Activated naive CD4-positive, alpha-beta T cell treated with anti-CD3 and anti-CD28 coated beads, Interleukin-2, amount 10 ng/mL, durations not matched to agents 7 days and 5 days (primary cell): Measurements from ENCODE around the gene MOB1B.

ENCODE experiments used
- CTCF ChIA-PET: fragments of 350-600 bp; sonication (Branson Sonifier 250); formaldehyde crosslinking; loops from one replicate; lab custom pipeline; 2021; ENCODE audit warnings: antibody characterized with exemption; lab: Charles Lee
- DNase-seq: peaks from one replicate; pipeline ENCODE4 v3.0.0-alpha.2; 2020
- H3K27ac Mint-ChIP-seq: one replicate; pipeline ENCODE4 v1.8.0; 2021; ENCODE audit warnings: mild to moderate bottlenecking, moderate library complexity, mixed read lengths
- H3K27me3 Mint-ChIP-seq: one replicate; pipeline ENCODE4 v1.8.0; 2021; ENCODE audit warnings: mild to moderate bottlenecking, mixed read lengths
- H3K36me3 Mint-ChIP-seq: one replicate; pipeline ENCODE4 v1.8.0; 2021; ENCODE audit warnings: mixed read lengths
- H3K4me1 Mint-ChIP-seq: one replicate; pipeline ENCODE4 v1.8.0; 2021; ENCODE audit warnings: mixed read lengths
- H3K4me3 Mint-ChIP-seq: one replicate; pipeline ENCODE4 v1.8.0; 2021; ENCODE audit warnings: mild to moderate bottlenecking, moderate library complexity, mixed read lengths
- H3K9me3 Mint-ChIP-seq: one replicate; pipeline ENCODE4 v1.8.0; 2021; ENCODE audit warnings: mixed read lengths

MOB1B gene

DNA sequence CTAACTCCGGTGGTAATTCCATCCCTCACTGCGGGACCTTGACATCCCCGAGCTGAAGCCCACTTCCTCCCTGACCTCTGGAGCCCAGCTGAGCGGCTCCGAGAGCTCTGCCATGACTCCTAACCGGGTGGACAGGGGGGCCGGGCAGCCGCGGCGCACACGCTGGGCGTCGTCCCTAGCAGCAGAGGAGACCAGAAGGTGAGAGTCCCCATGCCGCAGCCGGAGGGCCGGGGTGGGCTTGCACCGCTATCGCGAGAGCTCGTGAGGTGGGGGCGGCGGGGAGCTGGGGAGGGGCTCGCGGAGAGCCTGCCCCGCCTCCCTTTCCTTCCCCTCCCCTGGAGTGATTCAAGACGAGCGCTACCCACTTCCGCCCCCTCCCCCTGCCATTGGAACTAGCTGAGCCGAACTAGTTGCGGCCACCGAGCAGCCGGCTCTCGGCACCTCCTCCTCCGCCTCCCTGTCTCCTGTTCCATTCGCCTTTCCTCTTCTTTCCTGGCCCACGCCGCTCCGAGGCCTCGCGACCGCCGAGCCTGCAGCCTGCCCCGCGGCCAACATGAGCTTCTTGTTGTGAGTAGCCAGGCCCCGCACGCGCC is at the start of gene MOB1B:
Gene MOB1B, plus strand, starts transcription at position 386 of the 593 bp plus-strand sequence. Its CDS starts 168 bp downstream, at position 554.
- peaks cover 23% of the 10 kb centered on the region for H3K36me3 Mint-ChIP-seq
- peaks cover 29% of the 10 kb centered on the region for H3K4me1 Mint-ChIP-seq
- DNase-seq = peak; percentile 93
- peak within 1 kb of the TSS; percentile 90 for H3K27ac Mint-ChIP-seq
- CTCF ChIA-PET = interaction anchor here (0.8 to 1.7 kb wide), 6 partner anchors 17 to 165 kb away, joined by 3 to 13 read pairs (median 3); no protein-coding TSS in a partner anchor
- peak within 1 kb of the TSS; percentile 98 for H3K4me3 Mint-ChIP-seq
- no peaks in the 10 kb centered on the region for H3K9me3 Mint-ChIP-seq
- H3K27me3 Mint-ChIP-seq = no peaks in the 10 kb centered on the region

- DNase-seq = no peak
- H3K4me1 Mint-ChIP-seq = peaks cover 5% of the 10 kb centered on the region
Observed at GRCh38 chr4:70855464-70855863, 46.7 kb upstream of the MOB1B start.

DNA sequence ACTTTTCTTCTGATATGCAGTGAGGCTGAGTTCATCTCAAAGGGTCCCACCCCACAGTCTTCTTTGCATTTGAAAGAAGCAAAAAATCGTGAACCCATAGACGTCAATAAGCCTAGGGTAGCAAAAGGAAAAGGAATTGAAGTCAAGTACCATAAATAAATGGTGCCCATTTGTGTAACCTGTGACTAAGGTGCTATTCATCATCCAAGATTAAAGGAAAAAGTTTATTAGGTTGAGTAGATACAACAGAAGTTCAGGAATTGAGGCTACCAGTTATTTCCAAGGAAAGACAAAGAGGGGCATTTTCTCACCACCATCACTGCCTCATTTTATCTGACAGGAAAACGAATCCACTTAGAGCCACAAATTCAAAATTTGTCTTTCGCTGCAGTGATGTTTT is 43.7 kb upstream of the MOB1B start:
- no peak overlapping the region for H3K4me3 Mint-ChIP-seq
- no peaks in the 10 kb centered on the region for H3K36me3 Mint-ChIP-seq
- DNase-seq = no peak
- H3K9me3 Mint-ChIP-seq = no peaks in the 10 kb centered on the region
- H3K27ac Mint-ChIP-seq = no peak overlapping the region
- peaks cover 11% of the 10 kb centered on the region for H3K4me1 Mint-ChIP-seq
- no peaks in the 10 kb centered on the region for H3K27me3 Mint-ChIP-seq
- CTCF ChIA-PET = no interaction called here

More at GRCh38 chr4:70855464-70855863, 46.7 kb upstream of the MOB1B start:
- CTCF ChIA-PET = no interaction called here
- no peaks in the 10 kb centered on the region for H3K9me3 Mint-ChIP-seq
- no peaks in the 10 kb centered on the region for H3K27me3 Mint-ChIP-seq
- no peak overlapping the region for H3K27ac Mint-ChIP-seq
- H3K36me3 Mint-ChIP-seq = no peaks in the 10 kb centered on the region
- no peak overlapping the region for H3K4me3 Mint-ChIP-seq

DNA sequence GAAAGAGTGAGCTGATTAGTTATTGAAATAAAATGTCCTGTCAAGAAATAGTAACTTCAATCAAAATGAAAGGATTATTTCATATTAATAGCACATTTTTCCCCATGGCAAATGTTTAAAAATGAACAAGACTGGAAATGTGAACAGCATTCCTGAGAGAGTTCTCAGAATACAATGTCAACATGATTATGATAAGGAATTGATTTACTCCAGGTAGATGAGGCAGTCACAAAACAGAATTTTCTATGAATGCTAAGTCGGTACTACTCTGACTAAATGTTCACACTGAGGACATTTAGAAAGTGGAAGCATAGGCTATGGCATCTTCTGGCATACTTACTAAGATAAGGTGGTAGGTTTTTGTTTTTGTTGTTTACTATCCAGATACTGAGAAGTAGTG is 43.1 kb upstream of the MOB1B start:
- H3K4me1 Mint-ChIP-seq = peaks cover 16% of the 10 kb centered on the region
- no peak for DNase-seq
- H3K36me3 Mint-ChIP-seq = no peaks in the 10 kb centered on the region
- no peak overlapping the region for H3K27ac Mint-ChIP-seq
- no peaks in the 10 kb centered on the region for H3K9me3 Mint-ChIP-seq
- CTCF ChIA-PET = no interaction called here
- no peaks in the 10 kb centered on the region for H3K27me3 Mint-ChIP-seq
- H3K4me3 Mint-ChIP-seq = no peak overlapping the region

GRCh38 chr4:70863099-70863790 is 38.9 kb upstream of the MOB1B start:
- Mint-ChIP-seq H3K27me3 (no peaks in the 10 kb centered on the region), H3K4me1 (peaks cover 11% of the 10 kb centered on the region), H3K9me3 (no peaks in the 10 kb centered on the region), H3K4me3 (no peak overlapping the region), H3K36me3 (no peaks in the 10 kb centered on the region), H3K27ac (no peak overlapping the region)
- CTCF ChIA-PET = no interaction called here
- no peak for DNase-seq

DNA sequence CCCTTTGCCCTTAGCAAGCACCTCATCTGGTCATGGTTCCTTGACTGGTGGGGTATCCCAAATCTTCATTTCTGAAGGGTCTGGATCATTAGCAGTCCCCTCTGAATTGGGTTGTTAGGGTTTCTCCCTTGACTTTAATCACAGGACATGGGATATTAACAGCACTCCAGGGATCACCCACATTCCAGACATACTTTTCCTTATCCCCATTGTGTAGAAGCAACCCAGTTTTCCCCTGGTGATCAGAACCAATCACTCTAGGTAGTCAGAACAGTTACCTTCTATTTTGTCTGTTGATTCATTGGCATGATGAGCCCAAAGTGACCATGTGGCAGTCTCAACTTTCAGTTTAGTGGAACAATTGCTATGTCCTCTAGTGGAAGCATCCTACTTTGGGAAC is 33.4 kb upstream of the MOB1B start:
- Mint-ChIP-seq H3K27me3 (no peaks in the 10 kb centered on the region), H3K27ac (no peak overlapping the region), H3K36me3 (no peaks in the 10 kb centered on the region), H3K4me3 (no peak overlapping the region), H3K9me3 (no peaks in the 10 kb centered on the region), H3K4me1 (peaks cover 1% of the 10 kb centered on the region)
- no peak for DNase-seq
- CTCF ChIA-PET = no interaction called here

GRCh38 chr4:70873216-70873615 is 29.0 kb upstream of the MOB1B start:
- DNase-seq = no peak
- Mint-ChIP-seq H3K27me3 (peaks cover 3% of the 10 kb centered on the region), H3K4me1 (no peaks in the 10 kb centered on the region), H3K36me3 (no peaks in the 10 kb centered on the region), H3K9me3 (no peaks in the 10 kb centered on the region), H3K27ac (no peak overlapping the region), H3K4me3 (no peak overlapping the region)
- CTCF ChIA-PET = no interaction called here

GRCh38 chr4:70874268-70875156 is 27.7 kb upstream of the MOB1B start:
- CTCF ChIA-PET = no interaction called here
- Mint-ChIP-seq H3K27me3 (peaks cover 8% of the 10 kb centered on the region), H3K4me1 (no peaks in the 10 kb centered on the region), H3K9me3 (no peaks in the 10 kb centered on the region), H3K36me3 (no peaks in the 10 kb centered on the region), H3K4me3 (no peak overlapping the region), H3K27ac (no peak overlapping the region)
- DNase-seq = no peak

GRCh38 chr4:70877556-70877955 is 24.6 kb upstream of the MOB1B start:
- CTCF ChIA-PET = interaction anchor here (0.7 kb wide), 1 partner anchor 692 kb away, joined by 3 read pairs; no protein-coding TSS in a partner anchor
- H3K4me3 Mint-ChIP-seq = no peak overlapping the region
- peaks cover 8% of the 10 kb centered on the region for H3K27me3 Mint-ChIP-seq
- H3K9me3 Mint-ChIP-seq = no peaks in the 10 kb centered on the region
- no peaks in the 10 kb centered on the region for H3K36me3 Mint-ChIP-seq
- H3K27ac Mint-ChIP-seq = no peak overlapping the region
- DNase-seq = no peak
- no peaks in the 10 kb centered on the region for H3K4me1 Mint-ChIP-seq

DNA sequence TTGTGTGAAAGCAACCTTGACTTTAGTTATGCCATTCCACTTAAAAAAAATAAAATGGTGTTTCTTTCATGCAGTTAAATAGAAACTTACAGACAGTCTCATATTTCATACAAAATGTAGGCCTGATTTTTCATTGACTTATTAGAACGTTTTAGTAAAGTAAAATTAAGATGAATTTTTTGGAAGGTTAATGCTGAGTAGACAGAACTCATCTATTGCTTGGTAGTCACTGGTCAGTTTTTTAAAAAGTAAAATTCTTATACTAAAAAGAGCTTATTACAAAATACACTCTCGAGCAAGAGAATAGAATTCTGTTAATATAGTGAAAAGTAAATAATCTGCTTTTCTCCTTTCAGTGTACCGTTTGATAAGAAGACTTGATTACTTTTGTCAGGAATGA is 21.4 kb upstream of the MOB1B start:
- no peaks in the 10 kb centered on the region for H3K36me3 Mint-ChIP-seq
- no peak overlapping the region for H3K4me3 Mint-ChIP-seq
- no peaks in the 10 kb centered on the region for H3K4me1 Mint-ChIP-seq
- no peaks in the 10 kb centered on the region for H3K9me3 Mint-ChIP-seq
- no peak overlapping the region for H3K27ac Mint-ChIP-seq
- DNase-seq = no peak
- peaks cover 10% of the 10 kb centered on the region for H3K27me3 Mint-ChIP-seq
- CTCF ChIA-PET = no interaction called here

DNA sequence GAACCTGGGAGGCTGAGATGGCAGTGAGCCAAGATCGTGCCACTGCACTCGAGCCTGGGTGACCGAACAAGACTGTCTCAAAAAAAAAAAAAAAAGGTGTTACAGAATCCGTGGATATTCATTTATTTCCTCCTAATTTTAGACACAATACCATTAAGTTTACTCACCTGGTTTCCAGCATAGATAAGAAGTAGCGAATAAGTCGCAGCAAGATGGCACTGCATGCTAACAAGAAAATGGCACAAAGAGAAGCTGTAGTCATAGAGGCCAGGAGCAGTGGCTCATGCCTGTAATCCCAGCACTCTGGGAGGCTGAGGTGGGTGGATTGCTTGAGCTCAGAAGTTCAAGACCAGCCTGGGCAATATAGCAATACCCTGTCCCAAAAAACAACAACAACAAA is 17.0 kb upstream of the MOB1B start:
- peaks cover 6% of the 10 kb centered on the region for H3K27me3 Mint-ChIP-seq
- H3K4me3 Mint-ChIP-seq = no peak overlapping the region
- no peaks in the 10 kb centered on the region for H3K9me3 Mint-ChIP-seq
- no peak overlapping the region for H3K27ac Mint-ChIP-seq
- CTCF ChIA-PET = interaction anchor here (0.9 kb wide), 2 partner anchors 17 to 298 kb away, joined by 3 read pairs; partner anchors contain the start of gene MOB1B
- no peaks in the 10 kb centered on the region for H3K4me1 Mint-ChIP-seq
- DNase-seq = no peak
- no peaks in the 10 kb centered on the region for H3K36me3 Mint-ChIP-seq

- Mint-ChIP-seq H3K27ac (no peak overlapping the region), H3K4me3 (no peak overlapping the region), H3K4me1 (no peaks in the 10 kb centered on the region), H3K36me3 (no peaks in the 10 kb centered on the region), H3K27me3 (no peaks in the 10 kb centered on the region), H3K9me3 (no peaks in the 10 kb centered on the region)
- CTCF ChIA-PET = no interaction called here
- no peak for DNase-seq
Observed at GRCh38 chr4:70892086-70892769, 9.9 kb upstream of the MOB1B start.

- no peaks in the 10 kb centered on the region for H3K4me1 Mint-ChIP-seq
- no peaks in the 10 kb centered on the region for H3K36me3 Mint-ChIP-seq
- no peak overlapping the region for H3K4me3 Mint-ChIP-seq
- CTCF ChIA-PET = no interaction called here
- DNase-seq = no peak
- no peaks in the 10 kb centered on the region for H3K9me3 Mint-ChIP-seq
- H3K27ac Mint-ChIP-seq = no peak overlapping the region
- H3K27me3 Mint-ChIP-seq = no peaks in the 10 kb centered on the region
Observed at GRCh38 chr4:70893790-70894189, 8.4 kb upstream of the MOB1B start.

- Mint-ChIP-seq H3K4me3 (no peak overlapping the region), H3K27me3 (no peaks in the 10 kb centered on the region), H3K4me1 (no peaks in the 10 kb centered on the region), H3K27ac (no peak overlapping the region), H3K9me3 (no peaks in the 10 kb centered on the region), H3K36me3 (no peaks in the 10 kb centered on the region)
- CTCF ChIA-PET = no interaction called here
- DNase-seq = no peak
Observed at GRCh38 chr4:70895405-70895804, 6.8 kb upstream of the MOB1B start.
